Liver (tissue), 3 donors: ENCODE measurements around the gene C1QL4.

Experiments used
- RAD21 ChIP-seq, 2 donors: IDR thresholded peaks; 2 replicates each; pipeline ENCODE4 v1.6.1; 2016; ENCODE audit warnings: antibody characterized with exemption in 2 of 2, mild to moderate bottlenecking in 2 of 2
- TF ChIP-seq, protein P1 (sequence below): fragments of 150-350 bp; IDR thresholded peaks from 2 replicates; pipeline ENCODE4 v1.5.1; 2017; ENCODE audit warnings: improper control_type of control experiment, low read depth, low read length; ENCODE audit not compliant: missing input control
- TF ChIP-seq, protein P2 (sequence below): IDR thresholded peaks from 2 replicates; pipeline ENCODE4 v1.6.1; 2016; ENCODE audit warnings: antibody characterized with exemption
- TF ChIP-seq, protein P3 (sequence below): IDR thresholded peaks from 2 replicates; pipeline ENCODE4 v1.6.1; 2016; ENCODE audit warnings: antibody characterized with exemption, mild to moderate bottlenecking
- TF ChIP-seq, protein P4 (sequence below): IDR thresholded peaks from 2 replicates; pipeline ENCODE4 v1.6.1; 2016; ENCODE audit warnings: antibody characterized with exemption
- donor health status: healthy.
- donor health status: healthy.

DNA sequence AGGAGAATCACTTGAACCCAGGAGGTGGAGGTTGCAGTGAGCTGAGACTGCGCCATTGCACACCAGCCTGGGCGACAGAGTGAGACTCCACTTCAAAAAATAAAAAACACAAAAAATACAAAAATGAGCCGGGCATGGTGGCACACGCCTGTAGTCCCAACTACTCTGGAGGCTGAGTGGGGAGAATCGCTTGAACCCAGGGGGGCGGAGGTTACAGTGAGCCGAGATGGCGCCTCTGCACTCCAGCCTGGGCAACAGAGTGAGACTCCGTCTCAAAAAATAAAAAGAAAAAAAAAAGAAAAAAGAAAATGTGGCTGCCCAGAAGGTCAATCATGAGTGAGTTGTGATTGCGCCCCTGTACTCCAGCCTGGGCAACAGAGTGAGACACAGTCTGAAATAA is 18.9 kb upstream of the C1QL4 start:
- TF ChIP-seq, protein P1, sequence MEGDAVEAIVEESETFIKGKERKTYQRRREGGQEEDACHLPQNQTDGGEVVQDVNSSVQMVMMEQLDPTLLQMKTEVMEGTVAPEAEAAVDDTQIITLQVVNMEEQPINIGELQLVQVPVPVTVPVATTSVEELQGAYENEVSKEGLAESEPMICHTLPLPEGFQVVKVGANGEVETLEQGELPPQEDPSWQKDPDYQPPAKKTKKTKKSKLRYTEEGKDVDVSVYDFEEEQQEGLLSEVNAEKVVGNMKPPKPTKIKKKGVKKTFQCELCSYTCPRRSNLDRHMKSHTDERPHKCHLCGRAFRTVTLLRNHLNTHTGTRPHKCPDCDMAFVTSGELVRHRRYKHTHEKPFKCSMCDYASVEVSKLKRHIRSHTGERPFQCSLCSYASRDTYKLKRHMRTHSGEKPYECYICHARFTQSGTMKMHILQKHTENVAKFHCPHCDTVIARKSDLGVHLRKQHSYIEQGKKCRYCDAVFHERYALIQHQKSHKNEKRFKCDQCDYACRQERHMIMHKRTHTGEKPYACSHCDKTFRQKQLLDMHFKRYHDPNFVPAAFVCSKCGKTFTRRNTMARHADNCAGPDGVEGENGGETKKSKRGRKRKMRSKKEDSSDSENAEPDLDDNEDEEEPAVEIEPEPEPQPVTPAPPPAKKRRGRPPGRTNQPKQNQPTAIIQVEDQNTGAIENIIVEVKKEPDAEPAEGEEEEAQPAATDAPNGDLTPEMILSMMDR, result no peak
- TF ChIP-seq, protein P2, sequence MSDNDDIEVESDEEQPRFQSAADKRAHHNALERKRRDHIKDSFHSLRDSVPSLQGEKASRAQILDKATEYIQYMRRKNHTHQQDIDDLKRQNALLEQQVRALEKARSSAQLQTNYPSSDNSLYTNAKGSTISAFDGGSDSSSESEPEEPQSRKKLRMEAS, result no peak
- no peak for TF ChIP-seq RAD21 (IDR thresholded peaks at IDR 0.05)
- TF ChIP-seq, protein P3, sequence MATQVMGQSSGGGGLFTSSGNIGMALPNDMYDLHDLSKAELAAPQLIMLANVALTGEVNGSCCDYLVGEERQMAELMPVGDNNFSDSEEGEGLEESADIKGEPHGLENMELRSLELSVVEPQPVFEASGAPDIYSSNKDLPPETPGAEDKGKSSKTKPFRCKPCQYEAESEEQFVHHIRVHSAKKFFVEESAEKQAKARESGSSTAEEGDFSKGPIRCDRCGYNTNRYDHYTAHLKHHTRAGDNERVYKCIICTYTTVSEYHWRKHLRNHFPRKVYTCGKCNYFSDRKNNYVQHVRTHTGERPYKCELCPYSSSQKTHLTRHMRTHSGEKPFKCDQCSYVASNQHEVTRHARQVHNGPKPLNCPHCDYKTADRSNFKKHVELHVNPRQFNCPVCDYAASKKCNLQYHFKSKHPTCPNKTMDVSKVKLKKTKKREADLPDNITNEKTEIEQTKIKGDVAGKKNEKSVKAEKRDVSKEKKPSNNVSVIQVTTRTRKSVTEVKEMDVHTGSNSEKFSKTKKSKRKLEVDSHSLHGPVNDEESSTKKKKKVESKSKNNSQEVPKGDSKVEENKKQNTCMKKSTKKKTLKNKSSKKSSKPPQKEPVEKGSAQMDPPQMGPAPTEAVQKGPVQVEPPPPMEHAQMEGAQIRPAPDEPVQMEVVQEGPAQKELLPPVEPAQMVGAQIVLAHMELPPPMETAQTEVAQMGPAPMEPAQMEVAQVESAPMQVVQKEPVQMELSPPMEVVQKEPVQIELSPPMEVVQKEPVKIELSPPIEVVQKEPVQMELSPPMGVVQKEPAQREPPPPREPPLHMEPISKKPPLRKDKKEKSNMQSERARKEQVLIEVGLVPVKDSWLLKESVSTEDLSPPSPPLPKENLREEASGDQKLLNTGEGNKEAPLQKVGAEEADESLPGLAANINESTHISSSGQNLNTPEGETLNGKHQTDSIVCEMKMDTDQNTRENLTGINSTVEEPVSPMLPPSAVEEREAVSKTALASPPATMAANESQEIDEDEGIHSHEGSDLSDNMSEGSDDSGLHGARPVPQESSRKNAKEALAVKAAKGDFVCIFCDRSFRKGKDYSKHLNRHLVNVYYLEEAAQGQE, result no peak
- TF ChIP-seq, protein P4, sequence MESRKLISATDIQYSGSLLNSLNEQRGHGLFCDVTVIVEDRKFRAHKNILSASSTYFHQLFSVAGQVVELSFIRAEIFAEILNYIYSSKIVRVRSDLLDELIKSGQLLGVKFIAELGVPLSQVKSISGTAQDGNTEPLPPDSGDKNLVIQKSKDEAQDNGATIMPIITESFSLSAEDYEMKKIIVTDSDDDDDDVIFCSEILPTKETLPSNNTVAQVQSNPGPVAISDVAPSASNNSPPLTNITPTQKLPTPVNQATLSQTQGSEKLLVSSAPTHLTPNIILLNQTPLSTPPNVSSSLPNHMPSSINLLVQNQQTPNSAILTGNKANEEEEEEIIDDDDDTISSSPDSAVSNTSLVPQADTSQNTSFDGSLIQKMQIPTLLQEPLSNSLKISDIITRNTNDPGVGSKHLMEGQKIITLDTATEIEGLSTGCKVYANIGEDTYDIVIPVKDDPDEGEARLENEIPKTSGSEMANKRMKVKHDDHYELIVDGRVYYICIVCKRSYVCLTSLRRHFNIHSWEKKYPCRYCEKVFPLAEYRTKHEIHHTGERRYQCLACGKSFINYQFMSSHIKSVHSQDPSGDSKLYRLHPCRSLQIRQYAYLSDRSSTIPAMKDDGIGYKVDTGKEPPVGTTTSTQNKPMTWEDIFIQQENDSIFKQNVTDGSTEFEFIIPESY, result no peak
